AG04450 (cell line): ENCODE data around the gene EXOC4. TPM values are rescaled to one million over a fixed set of nuclear protein-coding genes. Genes with fewer than 3 reads are reported as not detected.

Source experiments
- CTCF ChIA-PET: fragments of 300-600, 350-600 bp; formaldehyde crosslinking; extraction: SDS; loops from one replicate; lab custom pipeline; 2022; ENCODE audit warnings: antibody characterized with exemption, inconsistent platforms; lab: Charles Lee
- POLR2A ChIA-PET: fragments of 350-600 bp; formaldehyde crosslinking; extraction: SDS; loops from one replicate; lab custom pipeline; 2021; ENCODE audit warnings: antibody characterized with exemption, inconsistent platforms; lab: Yijun Ruan, JAX
- DNase-seq: peaks from one replicate; pipeline ENCODE4 v3.0.0-alpha.2; 2011; ENCODE audit warnings: low read depth, low spot score
- H3K27ac ChIP-seq: one replicate; pipeline ENCODE4 v1.5.1; 2012; ENCODE audit warnings: low read depth, low read length, control low read depth
- H3K27me3 ChIP-seq: one replicate; pipeline ENCODE4 v1.6.0; 2012; ENCODE audit warnings: low read length; ENCODE audit not compliant: control insufficient read depth, insufficient read depth
- H3K4me3 ChIP-seq: 2 replicates; pipeline ENCODE4 v1.5.1; 2011; ENCODE audit warnings: mild to moderate bottlenecking, low read depth, low read length, control low read depth
- H3K9me3 ChIP-seq: 2 replicates; pipeline ENCODE4 v1.5.1; 2012; ENCODE audit warnings: low read length; ENCODE audit not compliant: control insufficient read depth, insufficient read depth
- polyA plus RNA-seq: library from polyadenylated mRNA; depleted of rRNA; stranded (reverse); fragments of >200 nt; gene quantifications from 2 replicates; pipeline ENCODE4 v1.2.3, GENCODE V29; 2011
- TF ChIP-seq, protein P1 (sequence below): IDR thresholded peaks from 2 replicates; pipeline ENCODE4 v1.5.1; 2011; ENCODE audit warnings: low read depth, low read length, control low read depth, inconsistent platforms

EXOC4 gene
- polyA plus RNA-seq, 1 experiment, result 73.5 TPM

DNA sequence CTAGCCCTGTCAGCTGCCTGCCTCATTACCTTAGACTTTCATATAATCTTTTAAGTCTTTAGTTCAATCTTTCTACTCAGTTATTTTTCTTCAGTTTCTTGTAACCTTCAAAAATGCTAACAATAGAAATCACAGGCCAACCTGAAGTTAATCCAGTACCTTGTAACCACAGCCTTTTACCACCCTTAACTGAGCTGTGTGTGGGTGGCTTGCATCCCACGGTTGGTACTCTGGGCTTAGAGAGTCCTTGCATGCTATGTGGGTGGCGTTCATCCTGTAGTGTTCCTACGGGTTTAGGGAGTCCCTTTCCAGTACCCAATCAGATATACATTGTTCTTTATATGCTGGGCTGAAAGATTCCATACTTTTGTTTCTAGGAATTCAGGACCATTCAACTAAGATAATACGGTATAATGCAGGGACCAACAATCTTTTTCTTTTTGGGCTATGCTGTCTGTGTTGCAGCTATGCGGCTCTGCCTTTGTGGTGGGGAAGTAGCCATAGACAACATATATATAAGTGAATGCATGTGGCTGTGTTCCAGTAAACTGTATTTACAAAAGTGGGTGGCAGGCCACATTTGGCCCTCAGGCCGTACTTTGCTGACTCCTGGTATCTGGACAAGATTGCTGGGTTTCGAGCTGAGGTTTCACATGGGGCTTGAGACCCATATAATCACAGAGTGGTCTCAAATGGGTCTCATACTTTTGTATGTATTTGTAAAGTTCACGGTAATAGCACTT is 593.5 kb downstream of the EXOC4 start:
- no peak for DNase-seq
- Histone ChIP-seq H3K27me3 (no peaks in the 10 kb centered on the region), H3K27ac (no peak overlapping the region), H3K9me3 (no peaks in the 10 kb centered on the region), H3K4me3 (no peak overlapping the region)
- CTCF ChIA-PET, result interaction anchor here (0.8 to 1.0 kb wide), 2 partner anchors 8 to 412 kb away, joined by 3 read pairs; no protein-coding TSS in a partner anchor
- TF ChIP-seq, protein P1, sequence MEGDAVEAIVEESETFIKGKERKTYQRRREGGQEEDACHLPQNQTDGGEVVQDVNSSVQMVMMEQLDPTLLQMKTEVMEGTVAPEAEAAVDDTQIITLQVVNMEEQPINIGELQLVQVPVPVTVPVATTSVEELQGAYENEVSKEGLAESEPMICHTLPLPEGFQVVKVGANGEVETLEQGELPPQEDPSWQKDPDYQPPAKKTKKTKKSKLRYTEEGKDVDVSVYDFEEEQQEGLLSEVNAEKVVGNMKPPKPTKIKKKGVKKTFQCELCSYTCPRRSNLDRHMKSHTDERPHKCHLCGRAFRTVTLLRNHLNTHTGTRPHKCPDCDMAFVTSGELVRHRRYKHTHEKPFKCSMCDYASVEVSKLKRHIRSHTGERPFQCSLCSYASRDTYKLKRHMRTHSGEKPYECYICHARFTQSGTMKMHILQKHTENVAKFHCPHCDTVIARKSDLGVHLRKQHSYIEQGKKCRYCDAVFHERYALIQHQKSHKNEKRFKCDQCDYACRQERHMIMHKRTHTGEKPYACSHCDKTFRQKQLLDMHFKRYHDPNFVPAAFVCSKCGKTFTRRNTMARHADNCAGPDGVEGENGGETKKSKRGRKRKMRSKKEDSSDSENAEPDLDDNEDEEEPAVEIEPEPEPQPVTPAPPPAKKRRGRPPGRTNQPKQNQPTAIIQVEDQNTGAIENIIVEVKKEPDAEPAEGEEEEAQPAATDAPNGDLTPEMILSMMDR, result no peak
- POLR2A ChIA-PET, result interaction anchor here (0.6 kb wide), 1 partner anchor 460 kb away, joined by 6 read pairs; no protein-coding TSS in a partner anchor

DNA sequence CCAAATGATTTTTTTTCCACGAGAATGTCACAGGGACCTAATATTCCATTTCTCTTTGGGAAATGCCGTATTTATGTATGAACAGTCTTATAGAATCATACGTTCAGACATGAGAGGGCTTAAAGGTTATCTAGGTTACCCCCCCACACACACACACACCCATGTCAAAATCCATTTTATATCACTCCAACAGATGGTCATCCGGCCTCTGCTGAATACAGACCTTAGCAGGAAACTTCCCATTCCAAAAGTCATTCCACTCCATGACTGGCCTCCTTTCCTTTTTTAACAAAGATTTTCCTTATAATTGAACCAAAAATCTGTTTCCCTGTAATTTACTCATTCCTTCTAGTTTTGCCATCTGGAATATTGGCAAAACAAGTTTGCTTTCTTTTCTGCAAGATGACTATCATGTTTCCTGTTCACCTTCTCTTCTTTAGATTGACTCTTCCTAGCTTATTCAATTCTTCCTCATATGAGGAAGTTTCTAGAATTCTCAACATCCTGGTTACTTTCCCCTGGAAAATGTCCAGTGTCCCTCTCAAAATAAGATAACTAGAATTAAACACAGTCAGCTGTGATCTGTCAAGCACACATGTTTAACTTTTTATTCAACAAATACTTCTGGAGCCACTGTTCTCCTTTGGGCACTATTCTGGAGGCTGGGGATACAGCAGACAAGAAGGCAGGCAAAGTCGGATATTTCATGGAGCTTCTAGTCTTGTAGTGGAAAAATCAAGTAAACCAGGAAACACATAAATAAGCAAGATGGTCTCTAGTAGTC is 597.8 kb downstream of the EXOC4 start:
- TF ChIP-seq, protein P1, result no peak
- POLR2A ChIA-PET, result no interaction called here

DNA sequence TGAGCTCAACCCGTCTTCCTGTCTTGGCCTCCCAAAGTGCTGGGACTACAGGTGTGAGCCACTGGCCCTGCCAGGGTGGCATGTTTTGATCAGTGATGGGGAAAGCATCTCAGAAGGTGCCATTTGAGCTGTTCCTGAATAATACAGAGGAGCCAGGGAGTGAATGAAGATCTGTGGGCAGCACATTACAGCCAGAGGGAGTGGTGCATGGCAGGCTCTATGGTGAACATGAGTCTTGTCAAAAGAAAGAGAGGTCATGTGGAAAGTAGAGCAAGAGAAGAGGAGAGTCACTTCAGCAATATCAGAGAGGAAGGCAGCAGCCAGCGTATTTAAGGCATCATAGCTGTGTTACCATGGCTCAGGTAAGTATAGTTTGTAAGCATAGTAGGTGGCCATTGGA is 598.5 kb downstream of the EXOC4 start:
- no peaks in the 10 kb centered on the region for H3K27me3 ChIP-seq
- ChIA-PET CTCF (interaction anchor here (1.0 kb wide), 1 partner anchor 417 kb away, joined by 3 read pairs; no protein-coding TSS in a partner anchor), POLR2A (interaction anchor here (0.7 kb wide), 1 partner anchor 9 kb away, joined by 4 read pairs; no protein-coding TSS in a partner anchor)
- H3K27ac ChIP-seq, result no peak overlapping the region
- DNase-seq, result no peak
- no peak overlapping the region for H3K4me3 ChIP-seq
- TF ChIP-seq, protein P1, result no peak
- no peaks in the 10 kb centered on the region for H3K9me3 ChIP-seq

More for the DNA sequence above, 597.8 kb downstream of the EXOC4 start:
- H3K27ac ChIP-seq, result no peak overlapping the region
- CTCF ChIA-PET, result interaction anchor here (0.9 to 1.0 kb wide), 2 partner anchors 27 to 416 kb away, joined by 3 read pairs; no protein-coding TSS in a partner anchor
- H3K9me3 ChIP-seq, result no peaks in the 10 kb centered on the region
- no peak overlapping the region for H3K4me3 ChIP-seq
- no peaks in the 10 kb centered on the region for H3K27me3 ChIP-seq
- no peak for DNase-seq

DNA sequence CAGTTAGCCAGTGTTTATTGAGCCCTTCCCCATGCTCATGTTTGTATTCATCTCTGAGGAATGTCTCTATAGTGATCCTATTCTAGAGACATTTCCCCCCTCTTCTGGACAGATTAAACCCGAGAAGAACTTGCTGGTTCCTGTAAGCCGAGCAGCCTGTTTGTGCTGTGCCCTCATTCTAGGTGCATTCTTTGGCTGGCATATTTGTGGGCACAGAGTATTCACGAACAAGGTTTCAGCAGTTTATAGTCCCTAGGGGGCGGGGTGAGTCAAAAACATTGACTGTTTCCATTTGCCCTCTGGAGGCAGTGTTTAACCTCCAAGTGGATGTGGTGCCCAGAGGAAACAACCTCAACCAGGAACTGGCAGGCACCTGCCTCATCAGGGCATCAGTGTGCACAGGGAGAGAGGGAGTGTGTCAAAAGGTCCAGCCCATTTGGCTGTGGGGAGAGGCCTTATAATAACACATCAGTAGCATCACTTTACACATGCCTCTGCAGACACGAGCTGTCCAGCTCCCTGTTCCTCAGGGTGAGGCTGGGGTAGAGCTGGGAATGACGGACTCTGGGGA is 600.9 kb downstream of the EXOC4 start:
- POLR2A ChIA-PET, result interaction anchor here (0.6 to 0.7 kb wide), 3 partner anchors 110 to 572 kb away, joined by 3 to 5 read pairs (median 5); no protein-coding TSS in a partner anchor
- CTCF ChIA-PET, result interaction anchor here (0.6 to 2.5 kb wide), 28 partner anchors 8 to 861 kb away, joined by 3 to 29 read pairs (median 4); no protein-coding TSS in a partner anchor
- no peaks in the 10 kb centered on the region for H3K27me3 ChIP-seq
- H3K4me3 ChIP-seq, result no peak overlapping the region
- TF ChIP-seq, protein P1, result peak; percentile 51
- peak; percentile 61 for DNase-seq
- H3K27ac ChIP-seq, result peak overlapping the region; percentile 85
- H3K9me3 ChIP-seq, result peaks cover 5% of the 10 kb centered on the region; the same call in 1 of the 2 replicates
